ENCODE results near the gene SIRPG. TPM values are rescaled to one million over a fixed set of nuclear protein-coding genes. Genes with fewer than 3 reads are reported as not detected.

SIRPG gene
- total and polyA plus RNA-seq, 2 of the 13 experiments (the other 11 are each of a cell fraction or from before 2014, with no cell fraction given), result not detected

GRCh38 chr20:1636621-1637020 lies 21.0 kb downstream of the SIRPG start (continued):
- no peak for TF ChIP-seq CCAR2 (optimal IDR thresholded peaks at IDR 0.05; ENCODE audit: low read depth, low read length)
- peak; percentile 51; the same call in 1 of the 2 replicates for TF ChIP-seq FOXK2 (IDR thresholded peaks at IDR 0.05)
- no peak for TF ChIP-seq ZNF747 (CRISPR knock-in tag; IDR thresholded peaks at IDR 0.05; ENCODE audit: borderline replicate concordance)
- TF ChIP-seq PRDM4 (CRISPR knock-in tag; IDR thresholded peaks at IDR 0.05; ENCODE audit: borderline replicate concordance), result no peak
- TF ChIP-seq NAIF1 (CRISPR knock-in tag; IDR thresholded peaks at IDR 0.05; ENCODE audit: borderline replicate concordance), result no peak
- no peak for TF ChIP-seq KAT7 (CRISPR knock-in tag; IDR thresholded peaks at IDR 0.05; ENCODE audit: borderline replicate concordance)
- TF ChIP-seq RBM22 (optimal IDR thresholded peaks at IDR 0.05; ENCODE audit: low read length), result no peak
- no peak for TF ChIP-seq ZNF446 (CRISPR knock-in tag; IDR thresholded peaks at IDR 0.05)
- 0 out of 2 replicates have a peak, but pooled peaks have one; percentile 51 for TF ChIP-seq ZNF543 (CRISPR knock-in tag; IDR thresholded peaks at IDR 0.05)
- peak; percentile 62 for TF ChIP-seq HNF1B (CRISPR knock-in tag; IDR thresholded peaks at IDR 0.05)
- peak; percentile 33; the same call in 1 of the 2 replicates for TF ChIP-seq ZNF792 (CRISPR knock-in tag; IDR thresholded peaks at IDR 0.05)
- no peak for TF ChIP-seq ZNF30 (CRISPR knock-in tag; IDR thresholded peaks at IDR 0.05)
- TF ChIP-seq MTA1 (CRISPR knock-in tag; IDR thresholded peaks at IDR 0.05; ENCODE audit: borderline replicate concordance), result no peak
- no peak for TF ChIP-seq ZNF598 (CRISPR knock-in tag; IDR thresholded peaks at IDR 0.05; ENCODE audit: borderline replicate concordance)
- TF ChIP-seq SNAPC2 (CRISPR knock-in tag; IDR thresholded peaks at IDR 0.05), result no peak
- TF ChIP-seq NR0B2 (CRISPR knock-in tag; IDR thresholded peaks at IDR 0.05), result no peak; the same call in 1 of the 2 replicates
- peak; percentile 57; the same call in 1 of the 2 replicates for TF ChIP-seq ZNF317 (CRISPR knock-in tag; IDR thresholded peaks at IDR 0.05)
- no peak for TF ChIP-seq DR1 (CRISPR knock-in tag; IDR thresholded peaks at IDR 0.05)
- no peak; the same call in 1 of the 2 replicates for TF ChIP-seq HBP1 (CRISPR knock-in tag; IDR thresholded peaks at IDR 0.05; ENCODE audit: low read depth)
- no peak for TF ChIP-seq MAFF (IDR thresholded peaks at IDR 0.05; ENCODE audit: low read depth, low read length)
- TF ChIP-seq ZNF788 (CRISPR knock-in tag; IDR thresholded peaks at IDR 0.05; ENCODE audit: borderline replicate concordance), result peak; percentile 56; the same call in 1 of the 2 replicates
- no peak for TF ChIP-seq TMF1 (CRISPR knock-in tag; IDR thresholded peaks at IDR 0.05; ENCODE audit: low read depth)
- no peak for TF ChIP-seq CHCHD3 (CRISPR knock-in tag; IDR thresholded peaks at IDR 0.05)
- no peak for TF ChIP-seq HOXD1 (CRISPR knock-in tag; IDR thresholded peaks at IDR 0.05)
- TF ChIP-seq FOXJ3 (CRISPR knock-in tag; IDR thresholded peaks at IDR 0.05; ENCODE audit: borderline replicate concordance), result no peak; the same call in 1 of the 2 replicates
- no peak for TF ChIP-seq ZNF589 (CRISPR knock-in tag; conservative IDR thresholded peaks at IDR 0.05)
- TF ChIP-seq ZSCAN9 (CRISPR knock-in tag; IDR thresholded peaks at IDR 0.05; ENCODE audit: borderline replicate concordance), result 0 out of 2 replicates have a peak, but pooled peaks have one; percentile 46
- TF ChIP-seq HNRNPL (IDR thresholded peaks at IDR 0.05; ENCODE audit: low read depth, low read length), result no peak
